Adipocyte (in vitro differentiated cells): ENCODE measurements around the gene HPGD.

Source experiments
- DNase-seq: peaks from one replicate; pipeline ENCODE4 v3.0.0-alpha.2; 2015; ENCODE audit warnings: low read depth
- H3K27me3 ChIP-seq: replicated peaks from 2 replicates; pipeline ENCODE4 v1.7.0; 2013; ENCODE audit warnings: mild to moderate bottlenecking, low read length, moderate library complexity; ENCODE audit not compliant: control insufficient read depth, insufficient read depth
- H3K36me3 ChIP-seq: 2 replicates; pipeline ENCODE4 v1.7.0; 2013; ENCODE audit warnings: low read length, mild to moderate bottlenecking, moderate library complexity; ENCODE audit not compliant: control insufficient read depth, insufficient read depth, severe bottlenecking
- H3K4me1 ChIP-seq: 2 replicates; pipeline ENCODE4 v1.7.0; 2013; ENCODE audit warnings: mild to moderate bottlenecking, low read length, moderate library complexity; ENCODE audit not compliant: control insufficient read depth, insufficient read depth
- H3K4me3 ChIP-seq: 2 replicates; pipeline ENCODE4 v1.7.0; 2013; ENCODE audit warnings: mild to moderate bottlenecking, low read length, moderate library complexity
- H3K9ac ChIP-seq: 2 replicates; pipeline ENCODE4 v1.7.0; 2013; ENCODE audit warnings: mild to moderate bottlenecking, low read length, moderate library complexity
- H3K9me3 ChIP-seq: 2 replicates; pipeline ENCODE4 v1.7.0; 2013; ENCODE audit warnings: mild to moderate bottlenecking, low read length, moderate library complexity; ENCODE audit not compliant: control insufficient read depth

The HPGD gene

DNA sequence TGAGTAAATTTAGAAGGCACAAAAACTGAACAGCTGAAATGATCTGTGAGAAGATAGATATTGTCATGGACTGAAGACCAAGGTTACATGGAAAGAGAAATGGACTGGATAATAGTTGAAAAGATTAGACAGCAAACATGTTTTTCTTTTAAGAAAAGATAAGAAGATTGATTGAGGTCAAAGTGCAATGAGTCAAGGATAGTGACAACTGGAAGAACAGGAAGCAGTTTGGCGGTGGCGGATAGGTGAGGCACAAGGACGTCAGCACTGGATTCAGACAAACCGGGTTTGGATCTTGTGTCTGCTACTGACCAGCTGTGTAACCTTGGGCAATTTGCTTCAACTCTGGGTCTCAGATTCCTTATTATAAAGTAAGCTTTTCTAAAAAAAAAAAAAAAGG, 2.0 kb upstream of the HPGD start:
- H3K9me3 ChIP-seq = no peaks in the 10 kb centered on the region
- no peak overlapping the region for H3K4me3 ChIP-seq
- H3K4me1 ChIP-seq = peaks cover 28% of the 10 kb centered on the region
- no peak overlapping the region for H3K9ac ChIP-seq
- H3K27me3 ChIP-seq = peaks cover 3% of the 10 kb centered on the region
- H3K36me3 ChIP-seq = no peaks in the 10 kb centered on the region
- no peak for DNase-seq

DNA sequence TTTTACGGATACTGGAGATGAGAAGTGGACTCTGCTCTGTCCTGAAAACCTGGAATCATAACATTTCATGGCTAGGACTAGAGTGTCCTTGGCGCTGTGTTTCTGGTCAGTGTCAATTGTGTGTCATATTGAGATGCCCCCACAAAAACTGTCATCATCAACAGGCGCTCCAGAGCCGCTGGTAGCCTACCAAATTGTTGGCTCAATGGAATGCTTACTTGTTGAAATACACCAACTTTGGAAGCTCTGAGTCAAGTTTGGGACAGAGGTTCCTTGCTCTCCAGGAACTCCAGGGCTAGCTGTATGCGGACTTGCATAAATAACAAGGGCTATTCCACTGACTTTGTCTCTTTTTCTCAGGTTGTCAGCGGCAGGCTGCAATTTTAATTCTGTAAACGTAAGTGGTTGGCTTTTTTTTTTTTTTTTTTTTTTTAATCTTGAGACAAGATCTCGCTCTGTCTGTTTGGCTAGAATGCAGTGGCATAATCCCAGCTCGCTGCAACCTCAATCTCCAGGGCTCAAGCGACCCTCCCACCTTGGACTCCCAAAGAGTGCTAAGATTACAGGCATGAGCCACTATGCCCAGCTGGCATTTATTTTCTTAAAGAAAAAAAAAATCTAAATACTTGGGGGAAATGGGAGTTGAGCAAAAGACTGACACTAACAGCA, 871 bp upstream of the HPGD start:
- H3K27me3 ChIP-seq = peaks cover 3% of the 10 kb centered on the region
- peak; percentile 40 for DNase-seq
- H3K4me3 ChIP-seq = peak overlapping the region; percentile 89

DNA sequence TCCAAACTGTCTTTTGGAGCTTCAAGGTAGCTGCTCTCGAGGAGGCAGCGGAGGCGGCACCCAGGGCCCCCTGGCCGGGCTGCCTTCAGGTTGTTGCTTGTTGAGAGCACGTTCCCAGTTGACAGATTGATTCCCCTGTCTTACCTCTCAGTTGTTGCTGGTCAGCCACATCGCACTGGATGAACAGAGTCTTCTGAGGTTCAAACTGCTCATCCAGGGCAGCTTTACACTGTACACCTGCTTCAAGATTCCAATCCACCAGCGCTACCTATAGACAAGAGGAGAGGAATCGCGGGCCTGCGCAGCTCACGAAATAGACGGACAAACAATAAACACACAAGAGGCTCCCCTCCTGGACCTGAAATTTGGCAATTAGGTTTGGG, 497 bp downstream of the HPGD start:
- Histone ChIP-seq H3K36me3 (no peaks in the 10 kb centered on the region), H3K4me3 (peak overlapping the region; percentile 89), H3K27me3 (peaks cover 3% of the 10 kb centered on the region), H3K9me3 (no peaks in the 10 kb centered on the region), H3K4me1 (peaks cover 38% of the 10 kb centered on the region), H3K9ac (peak overlapping the region; percentile 60)
- DNase-seq = no peak

More for the DNA sequence above, 871 bp upstream of the HPGD start:
- H3K9me3 ChIP-seq = no peaks in the 10 kb centered on the region
- H3K9ac ChIP-seq = peak overlapping the region; percentile 60
- H3K36me3 ChIP-seq = no peaks in the 10 kb centered on the region
- H3K4me1 ChIP-seq = peaks cover 35% of the 10 kb centered on the region

DNA sequence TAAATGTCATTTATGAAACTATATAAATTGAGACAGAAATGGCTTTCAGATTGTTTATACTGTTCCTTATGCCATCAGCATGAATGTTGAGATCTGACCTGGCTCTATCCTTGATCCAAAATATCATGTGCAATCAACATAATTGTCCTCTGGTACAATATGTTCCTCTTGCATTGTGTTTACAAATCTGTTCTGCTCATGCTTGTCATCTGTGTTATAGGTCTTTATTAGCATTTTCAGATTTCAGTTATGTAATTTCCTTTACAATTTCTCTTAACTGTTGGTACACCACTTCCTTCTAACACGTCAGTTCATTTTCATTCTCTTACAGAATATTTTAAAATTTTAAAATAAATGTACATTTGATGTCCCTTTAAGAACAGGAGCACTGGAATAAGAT, 1.6 kb downstream of the HPGD start:
- no peak overlapping the region for H3K9ac ChIP-seq
- no peak overlapping the region for H3K4me3 ChIP-seq
- H3K27me3 ChIP-seq = peaks cover 3% of the 10 kb centered on the region
- H3K4me1 ChIP-seq = peaks cover 38% of the 10 kb centered on the region
- H3K36me3 ChIP-seq = no peaks in the 10 kb centered on the region
- H3K9me3 ChIP-seq = no peaks in the 10 kb centered on the region
- DNase-seq = peak; percentile 34

DNA sequence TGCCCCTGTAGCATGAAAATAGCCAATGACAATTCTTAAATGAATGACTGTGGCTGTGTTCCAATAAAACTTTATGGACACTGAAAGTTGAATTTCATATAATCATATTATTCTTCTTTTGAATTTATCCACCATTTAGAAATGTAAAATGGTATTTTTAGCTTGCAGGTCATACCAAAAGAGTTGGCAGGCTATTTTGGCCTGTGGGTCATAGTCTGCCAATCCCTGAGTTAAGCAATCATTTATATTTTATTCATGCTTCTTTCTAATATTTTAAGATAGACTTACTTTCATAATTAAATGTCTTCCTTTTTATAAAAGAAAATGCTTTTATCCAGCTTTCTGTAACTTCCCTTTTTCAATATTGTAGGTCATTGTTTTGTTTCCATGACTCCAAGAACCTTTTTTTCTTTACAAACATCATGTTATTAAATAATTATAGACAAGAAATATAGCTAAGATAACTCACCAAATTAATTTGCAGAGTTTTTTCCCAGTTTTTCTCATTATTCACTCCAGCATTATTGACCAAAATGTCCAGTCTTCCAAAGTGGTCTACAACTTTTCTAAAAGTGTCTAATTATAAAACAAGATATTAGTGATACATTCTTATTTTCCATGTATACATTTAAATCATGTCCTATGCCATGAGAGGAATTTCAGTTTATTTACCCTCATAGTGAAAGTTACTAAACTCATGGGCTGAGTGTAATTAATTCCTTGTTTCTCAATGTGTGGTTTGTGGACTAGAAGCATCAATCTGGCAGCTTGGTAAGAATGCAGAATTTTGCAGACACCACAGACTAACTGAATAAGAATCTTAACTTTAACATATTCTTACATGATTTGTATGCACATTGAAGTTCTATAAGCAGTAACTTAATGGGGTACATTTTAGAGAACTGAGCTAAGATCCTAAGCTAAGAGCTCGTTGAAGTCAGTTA, 4.5 kb downstream of the HPGD start:
- H3K36me3 ChIP-seq = no peaks in the 10 kb centered on the region
- no peaks in the 10 kb centered on the region for H3K9me3 ChIP-seq
- H3K4me1 ChIP-seq = peaks cover 28% of the 10 kb centered on the region
- peak; percentile 30 for DNase-seq
- H3K27me3 ChIP-seq = no peaks in the 10 kb centered on the region
- H3K4me3 ChIP-seq = no peak overlapping the region
- H3K9ac ChIP-seq = peak overlapping the region; percentile 15

DNA sequence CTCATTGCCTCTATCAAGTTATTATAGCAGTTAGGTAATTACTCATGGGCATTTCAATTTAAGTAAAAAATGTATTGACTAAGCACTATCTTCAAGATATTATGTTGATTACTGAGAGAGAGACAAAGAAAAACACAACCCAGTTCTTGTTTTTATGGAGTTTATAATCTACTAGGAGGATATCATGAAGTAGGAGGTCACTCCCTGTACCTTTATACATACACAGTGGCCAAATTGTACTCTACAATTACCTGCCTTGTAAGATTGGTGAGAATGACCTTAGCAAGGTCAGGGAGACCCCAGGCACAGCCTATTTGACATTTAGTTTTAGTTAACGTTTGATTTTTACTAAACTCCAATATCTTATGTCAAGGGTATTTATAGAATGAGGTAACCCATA, 5.5 kb downstream of the HPGD start:
- H3K36me3 ChIP-seq = no peaks in the 10 kb centered on the region
- no peak overlapping the region for H3K4me3 ChIP-seq

DNA sequence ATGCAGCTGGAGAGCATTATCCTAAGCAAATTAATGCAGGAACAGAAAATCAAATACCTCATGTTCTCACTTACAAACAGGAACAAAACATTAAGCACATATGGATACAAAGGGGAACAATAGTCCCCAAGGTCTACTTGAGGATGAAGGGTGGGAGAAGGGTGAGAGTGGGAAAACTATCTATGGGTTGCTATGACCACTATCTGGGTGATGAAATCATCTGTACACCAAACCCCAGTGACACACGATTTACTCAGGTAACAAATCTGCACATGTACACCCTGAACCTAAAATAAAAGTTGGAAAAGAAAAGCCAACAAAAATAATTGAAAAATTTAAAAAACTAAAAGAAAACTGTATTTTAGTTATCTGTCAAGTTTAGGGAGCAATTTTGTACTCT, 5.9 kb downstream of the HPGD start:
- H3K4me1 ChIP-seq = peaks cover 19% of the 10 kb centered on the region
- DNase-seq = no peak
- no peak overlapping the region for H3K9ac ChIP-seq
- H3K4me3 ChIP-seq = no peak overlapping the region
- H3K36me3 ChIP-seq = no peaks in the 10 kb centered on the region
- no peaks in the 10 kb centered on the region for H3K27me3 ChIP-seq
- no peaks in the 10 kb centered on the region for H3K9me3 ChIP-seq

More for the DNA sequence above, 5.5 kb downstream of the HPGD start:
- peaks cover 23% of the 10 kb centered on the region for H3K4me1 ChIP-seq
- no peaks in the 10 kb centered on the region for H3K9me3 ChIP-seq
- DNase-seq = no peak
- H3K9ac ChIP-seq = no peak overlapping the region
- H3K27me3 ChIP-seq = no peaks in the 10 kb centered on the region

DNA sequence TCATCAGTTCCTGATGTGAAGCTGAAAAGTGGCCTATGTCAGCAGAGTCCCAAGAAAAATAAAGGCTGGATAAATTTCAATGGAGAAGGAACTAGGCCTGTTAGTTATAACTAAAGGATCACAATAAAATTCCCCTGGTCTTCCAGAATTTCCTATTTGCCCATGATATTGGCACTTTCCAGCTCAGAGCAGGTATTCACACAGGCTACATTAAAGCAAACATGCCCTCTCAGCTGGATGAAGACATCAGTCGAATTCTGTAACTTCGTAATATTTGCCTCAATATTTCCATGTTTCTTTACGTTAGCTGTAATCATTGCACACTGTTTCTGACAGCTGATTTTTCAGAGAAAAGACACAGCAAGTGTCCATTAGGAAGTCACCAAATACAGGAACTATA, 9.5 kb downstream of the HPGD start:
- Histone ChIP-seq H3K27me3 (no peaks in the 10 kb centered on the region), H3K9ac (no peak overlapping the region), H3K4me3 (no peak overlapping the region), H3K9me3 (no peaks in the 10 kb centered on the region), H3K4me1 (peaks cover 1% of the 10 kb centered on the region), H3K36me3 (no peaks in the 10 kb centered on the region)
- DNase-seq = no peak

DNA sequence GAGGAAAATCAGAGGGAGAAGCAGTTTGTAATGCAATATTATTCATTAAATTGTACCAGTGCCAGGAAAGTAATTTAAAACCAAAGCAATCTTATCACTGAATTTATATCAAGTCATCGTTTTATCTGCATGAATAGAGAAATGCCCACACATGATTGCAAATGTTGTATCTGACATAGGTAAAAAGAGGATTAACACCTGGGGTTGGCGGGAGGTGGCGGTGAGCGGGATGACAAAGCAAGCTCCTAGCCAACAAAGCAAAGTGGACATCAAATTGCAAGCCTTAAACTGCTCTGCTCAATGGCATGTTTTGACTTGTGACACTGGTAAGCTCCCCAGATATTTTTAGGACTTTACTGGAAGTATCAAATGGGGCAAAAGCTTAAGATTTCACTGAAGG, 16.4 kb downstream of the HPGD start:
- peaks cover 13% of the 10 kb centered on the region for H3K4me1 ChIP-seq
- H3K36me3 ChIP-seq = no peaks in the 10 kb centered on the region
- no peak overlapping the region for H3K9ac ChIP-seq
- H3K9me3 ChIP-seq = no peaks in the 10 kb centered on the region
- H3K4me3 ChIP-seq = no peak overlapping the region
- DNase-seq = no peak
- no peaks in the 10 kb centered on the region for H3K27me3 ChIP-seq

DNA sequence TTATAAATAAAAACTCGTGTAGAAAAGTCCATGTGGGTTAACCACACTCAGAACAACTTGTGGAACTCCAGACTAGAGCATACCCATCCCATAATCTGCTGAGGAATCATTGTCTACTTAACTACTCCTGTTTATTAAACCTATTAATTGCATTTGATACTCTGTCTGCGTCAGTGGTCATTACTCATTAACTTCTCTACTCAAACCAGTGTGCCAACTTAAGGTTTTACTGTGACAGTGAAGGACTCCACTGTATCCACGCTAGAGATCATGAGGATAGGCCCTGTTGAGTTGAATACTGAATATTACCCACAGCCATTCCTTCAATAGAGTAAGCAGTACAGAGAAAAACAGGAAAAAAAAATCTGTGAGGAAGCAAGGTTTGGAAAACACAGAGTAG, 17.3 kb downstream of the HPGD start:
- H3K4me1 ChIP-seq = peaks cover 13% of the 10 kb centered on the region
- H3K9me3 ChIP-seq = no peaks in the 10 kb centered on the region
- H3K4me3 ChIP-seq = no peak overlapping the region
- DNase-seq = no peak
- H3K27me3 ChIP-seq = no peaks in the 10 kb centered on the region
- no peak overlapping the region for H3K9ac ChIP-seq
- no peaks in the 10 kb centered on the region for H3K36me3 ChIP-seq

DNA sequence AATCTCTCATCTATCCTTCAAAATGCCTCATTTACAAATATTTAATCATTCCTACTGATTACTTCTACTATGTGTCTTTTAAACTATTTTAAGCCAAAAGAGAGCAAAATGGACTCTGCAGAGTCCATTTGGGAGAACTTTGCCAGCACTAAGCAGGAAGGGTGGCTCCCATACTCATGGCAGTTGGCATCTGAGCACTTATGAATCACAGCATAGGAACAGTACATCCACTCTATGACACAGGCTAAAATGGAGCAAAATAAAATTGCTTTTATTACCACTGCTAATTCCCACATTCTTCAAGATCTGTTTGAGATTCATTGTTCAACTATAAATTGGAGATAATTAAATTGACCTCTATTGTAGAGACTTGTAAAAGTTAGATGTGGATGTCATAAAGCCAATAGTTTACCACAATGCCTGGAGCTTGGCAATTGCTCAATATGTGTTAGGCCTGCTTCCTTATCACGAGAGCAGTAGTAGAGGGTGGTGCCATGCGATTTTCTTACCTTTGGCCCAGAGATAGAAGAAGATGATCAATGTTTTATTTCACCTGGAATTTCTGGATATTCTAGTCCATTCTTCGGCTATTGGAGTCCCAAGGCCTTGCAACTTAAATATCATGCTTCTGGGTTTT, 19.1 kb downstream of the HPGD start:
- no peak overlapping the region for H3K4me3 ChIP-seq
- H3K27me3 ChIP-seq = no peaks in the 10 kb centered on the region
- no peaks in the 10 kb centered on the region for H3K36me3 ChIP-seq
- peak; percentile 42 for DNase-seq
- no peak overlapping the region for H3K9ac ChIP-seq
- H3K9me3 ChIP-seq = no peaks in the 10 kb centered on the region
- H3K4me1 ChIP-seq = peaks cover 13% of the 10 kb centered on the region
